H54 (cell line): Measurements from ENCODE around the gene IQUB.
A peak's percentile ranks its signal among the peaks of the same experiment; 100 is the strongest.
"Not testable (repeated sequence)": the region's sequence is repeated elsewhere in the genome, so short reads cannot be mapped to it uniquely, and the experiment has no call there.

ENCODE experiments used
- DNase-seq: peaks from one replicate; pipeline ENCODE4 v3.0.0; 2011; ENCODE audit warnings: low spot score, mixed read lengths; ENCODE audit not compliant: insufficient read length
- FAIRE-seq: peaks from 3 replicates; lab custom pipeline; 2011; peaks lifted over from hg19 to GRCh38; lab: Jason Lieb, UNC
- POLR2A ChIP-seq: IDR thresholded peaks from 2 replicates; pipeline ENCODE4 v1.6.1; 2011; ENCODE audit warnings: low read depth, mild to moderate bottlenecking, low read length

IQUB gene

DNA sequence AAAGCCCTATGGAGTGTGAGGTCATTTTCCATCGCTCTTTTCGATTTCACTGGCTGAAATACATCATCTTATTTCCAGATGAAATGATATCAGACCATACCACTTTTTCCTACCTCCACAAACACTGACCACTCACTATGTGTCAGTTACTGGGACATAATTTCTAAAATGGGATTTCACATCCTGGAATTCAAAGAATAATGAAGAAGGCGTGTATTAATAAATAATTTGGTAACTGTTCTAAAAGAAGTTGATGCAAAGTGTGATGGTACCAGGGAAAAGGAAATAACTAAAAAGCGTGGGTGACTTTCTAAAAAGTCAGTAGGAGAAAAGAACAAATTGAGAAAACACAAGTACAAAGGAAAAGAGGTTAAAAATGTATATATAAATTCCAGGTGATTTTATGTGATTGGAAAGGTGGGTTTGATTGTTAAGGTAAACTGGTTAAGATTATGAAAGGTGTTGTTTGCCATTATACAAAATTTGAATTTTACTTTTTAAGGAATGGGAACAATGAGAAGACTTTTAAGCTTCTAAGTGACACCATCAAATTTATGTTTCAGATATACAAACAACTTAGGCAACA, 24.0 kb upstream of the IQUB start:
- DNase-seq (no peak), FAIRE-seq (no peak)
- TF ChIP-seq POLR2A, result no peak

DNA sequence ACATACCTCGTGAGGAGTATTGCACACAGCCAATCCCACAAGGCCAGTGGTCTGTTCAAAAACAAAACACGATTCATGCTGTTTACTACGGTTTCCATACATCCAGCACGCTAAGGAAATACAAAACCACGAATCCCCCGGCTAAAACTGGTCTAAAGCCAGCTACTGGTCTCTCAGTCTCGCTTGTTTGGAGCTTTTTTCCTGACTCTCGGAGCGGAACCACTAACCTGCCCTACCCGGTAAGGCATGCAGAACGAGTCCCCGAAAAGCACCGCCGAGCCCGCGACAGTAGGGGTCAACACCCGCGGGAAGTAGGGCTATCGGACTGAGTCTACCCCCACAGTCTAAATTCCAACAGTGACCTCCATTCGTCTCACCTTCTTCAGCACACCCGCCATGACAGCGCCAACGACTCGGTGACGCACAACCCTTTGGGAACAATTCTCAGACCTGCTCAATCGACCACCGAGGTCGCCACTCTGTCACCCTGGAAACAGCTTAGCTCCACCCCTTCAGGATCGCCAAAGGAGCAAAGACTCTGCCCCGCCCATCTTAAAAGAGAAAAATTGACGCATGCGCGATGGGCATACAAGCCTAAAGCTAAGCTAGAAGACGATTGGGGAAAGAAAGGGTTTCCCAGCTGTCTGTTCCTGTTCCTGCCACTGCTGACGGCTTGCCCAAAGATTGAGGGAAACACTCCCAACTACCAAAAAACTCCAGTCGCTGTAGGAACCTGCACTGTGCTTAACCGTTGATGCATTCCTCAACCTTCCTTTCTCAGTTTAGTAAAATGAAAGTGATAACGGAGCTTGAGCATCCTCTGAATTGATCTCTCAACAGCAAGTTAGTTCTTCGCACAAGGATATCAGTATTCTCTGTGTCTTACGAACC, 23.2 kb upstream of the IQUB start, which contains the start of gene NDUFA5:
Gene NDUFA5 (minus strand): TSS at position 421 of the 891 bp plus-strand sequence. CDS start 23 bp downstream, at position 398.
- peak; percentile 90 for FAIRE-seq
- peak; percentile 55 for TF ChIP-seq POLR2A

DNA sequence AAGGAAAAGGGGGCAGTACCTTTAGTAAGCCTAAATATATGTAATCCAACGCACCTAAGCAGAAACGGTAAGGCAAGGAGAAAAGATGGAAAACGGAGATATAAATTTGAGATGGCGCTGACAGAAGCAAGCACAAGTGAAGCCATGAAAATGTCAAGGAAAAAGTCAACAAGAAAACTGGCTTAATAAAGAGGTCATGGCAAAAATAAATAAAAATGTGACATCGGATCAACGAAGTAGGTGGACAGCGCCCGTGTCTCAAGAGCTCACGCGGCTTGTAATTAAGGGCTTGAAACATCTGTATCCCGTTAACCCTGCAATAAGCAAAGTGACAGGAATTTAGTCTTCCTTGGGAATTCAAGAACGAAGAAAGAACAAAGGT, 22.6 kb upstream of the IQUB start:
- TF ChIP-seq POLR2A, result no peak
- FAIRE-seq (no peak), DNase-seq (no peak)

More for the DNA sequence above, 23.2 kb upstream of the IQUB start, which contains the start of gene NDUFA5:
- peak; percentile 58 for DNase-seq

DNA sequence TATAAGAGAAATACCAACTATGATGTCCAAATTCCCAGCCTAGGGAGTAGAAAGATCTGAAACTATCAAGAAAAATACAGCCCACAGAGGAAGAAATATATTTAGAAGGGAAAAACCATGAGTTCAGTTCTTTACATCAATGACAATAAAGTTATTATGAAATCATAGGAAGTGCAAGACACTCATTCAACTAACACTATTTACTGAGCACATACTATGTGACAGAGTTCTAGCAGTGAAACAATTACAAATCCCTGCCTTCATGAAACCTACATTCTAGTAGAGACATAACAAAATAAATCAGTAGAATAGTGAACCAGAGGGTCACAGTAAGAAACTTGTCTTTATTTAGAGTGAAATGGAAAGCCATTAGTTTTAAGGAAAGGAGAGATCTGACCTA, 21.1 kb upstream of the IQUB start:
- no peak for FAIRE-seq
- no peak for DNase-seq
- TF ChIP-seq POLR2A, result no peak

DNA sequence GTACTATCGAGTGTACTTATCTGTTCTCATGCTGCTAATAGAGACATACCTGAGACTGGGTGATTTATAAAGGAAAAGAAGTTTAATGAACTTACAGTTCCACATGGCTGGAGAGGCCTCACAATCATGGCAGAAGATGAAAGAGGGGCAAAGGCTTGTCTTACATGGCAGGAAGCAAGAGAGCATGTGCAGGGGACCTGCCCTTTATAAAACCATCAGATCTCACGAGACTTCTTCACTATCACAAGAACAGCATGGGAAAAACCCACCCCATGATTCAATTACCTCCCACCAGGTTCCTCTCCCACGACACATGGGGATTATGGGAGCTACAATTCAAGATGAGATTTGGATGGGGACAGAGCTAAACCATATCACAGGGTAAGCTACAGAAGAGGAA, 18.8 kb upstream of the IQUB start:
- FAIRE-seq (no peak), DNase-seq (no peak)
- TF ChIP-seq POLR2A, result no peak

DNA sequence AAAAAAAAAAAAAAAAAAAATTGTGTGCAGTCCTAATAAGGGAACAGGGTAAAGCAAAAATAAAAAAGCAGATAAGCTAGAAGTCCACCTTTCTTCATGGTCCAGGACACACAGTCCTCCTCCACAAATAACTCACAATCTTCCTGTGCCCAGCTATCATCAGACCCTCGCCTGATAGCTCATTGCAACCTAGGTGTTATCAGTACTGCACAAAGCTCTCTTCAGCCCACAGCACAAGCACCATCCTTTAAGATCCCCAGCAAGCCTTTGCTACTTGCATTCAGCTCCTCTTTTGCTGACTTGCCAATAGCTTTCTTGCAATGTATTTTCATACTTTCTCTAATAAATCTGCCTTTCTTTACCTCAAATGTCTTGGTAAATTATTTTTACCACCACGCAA, 18.2 kb upstream of the IQUB start:
- no peak for DNase-seq
- TF ChIP-seq POLR2A, result no peak
- FAIRE-seq, result no peak

DNA sequence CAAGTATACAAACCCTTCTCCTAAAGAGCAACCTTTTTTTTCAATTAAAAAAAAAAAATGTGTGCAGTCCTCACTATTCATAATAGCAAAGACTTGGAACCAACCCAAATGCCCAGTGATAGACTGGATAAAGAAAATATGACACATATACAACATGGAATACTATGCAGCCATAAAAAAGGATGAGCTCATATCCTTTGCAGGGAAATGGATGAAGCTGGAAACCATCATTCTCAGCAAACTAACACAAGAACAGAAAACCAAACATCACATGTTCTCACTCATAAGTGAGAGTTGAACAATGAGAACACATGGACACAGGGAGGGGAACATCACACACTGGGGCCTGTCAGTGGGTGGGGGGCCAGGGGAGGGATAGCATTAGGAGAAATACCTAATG, 17.7 kb upstream of the IQUB start:
- DNase-seq, FAIRE-seq: not testable (repeated sequence)

DNA sequence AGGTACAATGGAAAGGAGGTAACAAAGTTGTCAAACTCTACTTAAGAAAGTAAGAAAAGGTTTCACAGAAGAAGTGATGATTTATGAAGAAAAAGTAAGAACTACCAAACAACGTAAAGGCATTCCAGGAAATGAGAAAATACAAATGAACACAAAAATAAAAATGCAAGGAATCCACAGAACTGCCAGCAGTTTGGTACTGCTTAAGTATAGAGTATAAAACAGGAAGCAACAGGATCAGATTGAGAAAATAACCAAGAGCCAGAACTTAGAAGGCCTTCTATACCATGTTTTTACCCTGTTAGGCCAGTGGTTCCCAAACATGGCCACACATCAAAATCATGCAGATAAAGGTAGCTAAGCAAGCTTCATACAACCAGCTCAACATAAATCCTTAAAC, 14.0 kb upstream of the IQUB start:
- TF ChIP-seq POLR2A, result no peak
- FAIRE-seq (no peak), DNase-seq (no peak)

DNA sequence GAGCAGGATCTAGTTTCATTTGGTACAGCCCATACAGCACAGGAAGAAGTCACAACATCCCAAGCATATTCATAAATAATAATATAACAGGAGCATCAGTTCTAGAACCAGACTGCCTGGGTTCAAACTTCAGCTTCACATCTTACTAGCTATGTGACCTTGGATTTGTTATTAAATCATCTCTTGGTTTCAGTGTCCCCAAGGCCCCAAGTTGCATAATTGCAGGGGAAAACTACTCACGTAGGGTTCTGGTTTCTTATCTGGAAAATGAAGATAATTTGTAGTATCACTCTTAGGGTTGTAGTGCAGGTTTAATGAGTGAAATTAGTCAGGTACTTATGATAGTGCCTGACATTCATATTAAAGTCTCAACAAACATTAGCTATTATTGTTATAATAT, 5.5 kb upstream of the IQUB start:
- TF ChIP-seq POLR2A, result no peak
- FAIRE-seq, result no peak
- no peak for DNase-seq

DNA sequence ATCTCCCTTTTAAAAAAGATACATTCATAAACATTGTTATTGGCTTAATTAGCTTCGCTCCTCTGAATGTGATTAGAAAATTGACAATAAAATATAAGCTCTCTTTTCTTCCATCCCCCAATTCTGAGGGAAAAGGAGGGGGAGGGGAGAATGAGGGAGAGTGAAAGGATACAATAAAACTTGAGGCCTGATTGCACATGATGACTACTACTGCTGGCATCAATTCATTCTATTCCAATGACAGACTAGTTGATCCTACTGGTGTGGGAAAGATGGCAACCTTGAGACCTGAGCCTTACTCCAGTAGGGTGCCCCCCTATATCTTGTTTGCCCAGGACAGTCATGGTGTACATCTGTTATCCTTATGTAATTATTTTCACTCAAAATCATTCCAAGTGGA, 4.5 kb upstream of the IQUB start:
- DNase-seq (no peak), FAIRE-seq (no peak)
- TF ChIP-seq POLR2A, result no peak

DNA sequence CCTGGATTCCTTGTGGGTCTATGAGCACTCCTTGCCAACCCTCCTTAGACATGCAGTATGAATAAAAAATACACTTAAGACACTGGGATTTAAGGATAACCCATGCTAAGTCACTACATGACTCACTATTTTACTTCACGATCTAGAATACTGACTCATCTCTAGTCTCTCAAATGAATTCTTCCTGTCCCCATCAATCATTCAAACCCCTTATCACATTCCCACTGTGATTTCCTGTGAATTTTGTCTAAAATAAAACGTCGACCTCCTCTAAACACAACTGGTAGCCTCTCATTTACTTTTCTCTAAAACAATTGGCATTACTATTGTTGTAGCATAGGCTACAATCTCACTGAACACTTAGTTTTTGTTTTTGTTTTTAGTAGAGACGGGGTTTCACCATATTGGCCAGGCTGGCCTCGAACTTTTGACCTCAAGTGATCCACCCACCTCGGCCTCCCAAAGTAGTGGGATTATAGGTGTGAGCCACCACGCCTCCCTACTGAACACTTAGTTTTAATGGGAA, 3.9 kb upstream of the IQUB start:
- DNase-seq (peak; percentile 20), FAIRE-seq (peak; percentile 98)
- TF ChIP-seq POLR2A, result no peak

DNA sequence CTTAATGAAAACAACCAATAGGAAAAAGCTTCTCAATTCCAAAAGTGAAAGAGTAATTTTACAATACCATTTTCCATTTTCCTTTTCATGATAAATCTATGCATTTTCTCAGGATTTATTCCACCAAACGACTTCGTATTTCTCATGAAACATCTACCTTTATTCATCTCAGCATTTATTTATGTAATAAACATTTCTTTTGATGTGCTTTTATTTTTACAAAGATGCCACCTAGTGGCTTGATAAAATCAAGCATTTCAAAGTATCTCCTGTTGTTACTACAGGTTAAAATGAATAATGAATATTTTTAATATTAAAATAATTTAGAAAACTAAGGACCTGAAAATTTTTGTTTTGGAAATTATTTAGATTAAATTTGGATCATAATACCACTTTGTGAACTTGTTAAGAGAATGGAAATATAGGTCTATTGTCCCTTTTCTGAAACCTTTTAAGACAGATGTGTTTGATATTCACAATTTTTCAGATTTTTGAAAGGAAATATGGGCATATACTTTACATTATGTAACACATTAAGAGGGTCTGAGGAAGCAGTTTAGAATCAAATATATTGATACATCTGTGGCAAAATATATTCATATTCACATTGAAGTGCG, 2.7 kb upstream of the IQUB start:
- DNase-seq, result no peak
- no peak for FAIRE-seq
- no peak for TF ChIP-seq POLR2A

DNA sequence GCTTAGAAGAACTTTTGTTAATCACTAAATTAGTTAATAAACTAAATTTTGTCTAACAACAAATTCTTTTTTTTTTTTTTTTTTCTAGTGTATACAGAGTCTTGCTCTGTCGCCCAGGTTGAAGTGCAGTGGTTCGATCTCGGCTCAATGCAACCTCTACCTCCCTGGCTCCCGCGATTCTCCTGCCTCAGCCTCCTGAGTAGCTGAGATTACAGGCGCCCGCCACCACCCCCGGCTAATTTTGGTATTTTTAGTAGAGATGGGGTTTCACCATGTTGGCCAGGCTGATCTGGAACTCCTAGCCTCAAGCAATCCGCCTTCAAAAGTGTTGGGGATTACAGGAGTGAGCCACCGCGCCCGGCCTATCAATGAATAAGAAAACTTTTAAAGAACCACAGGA, 1.1 kb upstream of the IQUB start:
- no peak for DNase-seq

DNA sequence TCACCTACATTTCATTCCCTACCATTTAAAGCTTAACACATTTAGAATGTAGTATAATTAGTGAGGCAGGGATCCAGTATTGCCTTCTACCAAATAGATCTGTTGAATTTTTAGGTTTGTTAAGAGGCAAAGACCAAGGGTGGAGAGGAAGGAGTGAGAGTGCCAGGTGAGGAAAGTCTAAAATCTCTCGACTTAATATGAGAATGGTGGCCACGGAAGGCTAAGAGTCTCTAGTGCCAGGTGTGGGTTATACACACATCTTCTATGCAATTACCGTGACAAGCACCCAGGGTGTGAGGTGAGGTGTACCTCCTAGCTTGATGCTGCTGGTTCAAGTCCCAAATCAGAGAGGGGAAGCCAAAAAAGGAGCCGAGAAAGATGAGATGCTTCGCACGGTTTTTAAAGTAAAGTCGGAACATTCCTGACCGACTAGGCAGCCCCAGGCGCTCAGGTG, 439 bp downstream of the IQUB start:
- DNase-seq, result peak; percentile 4
- TF ChIP-seq POLR2A, result no peak
- FAIRE-seq, result no peak

More for the DNA sequence above, 1.1 kb upstream of the IQUB start:
- no peak for FAIRE-seq
- no peak for TF ChIP-seq POLR2A
